ENCODE measurements around the gene ZNF275.
A peak's percentile ranks its signal among the peaks of the same experiment; 100 is the strongest.
"Not testable (repeated sequence)": the region's sequence is repeated elsewhere in the genome, so short reads cannot be mapped to it uniquely, and the experiment has no call there.

ZNF275 gene

DNA sequence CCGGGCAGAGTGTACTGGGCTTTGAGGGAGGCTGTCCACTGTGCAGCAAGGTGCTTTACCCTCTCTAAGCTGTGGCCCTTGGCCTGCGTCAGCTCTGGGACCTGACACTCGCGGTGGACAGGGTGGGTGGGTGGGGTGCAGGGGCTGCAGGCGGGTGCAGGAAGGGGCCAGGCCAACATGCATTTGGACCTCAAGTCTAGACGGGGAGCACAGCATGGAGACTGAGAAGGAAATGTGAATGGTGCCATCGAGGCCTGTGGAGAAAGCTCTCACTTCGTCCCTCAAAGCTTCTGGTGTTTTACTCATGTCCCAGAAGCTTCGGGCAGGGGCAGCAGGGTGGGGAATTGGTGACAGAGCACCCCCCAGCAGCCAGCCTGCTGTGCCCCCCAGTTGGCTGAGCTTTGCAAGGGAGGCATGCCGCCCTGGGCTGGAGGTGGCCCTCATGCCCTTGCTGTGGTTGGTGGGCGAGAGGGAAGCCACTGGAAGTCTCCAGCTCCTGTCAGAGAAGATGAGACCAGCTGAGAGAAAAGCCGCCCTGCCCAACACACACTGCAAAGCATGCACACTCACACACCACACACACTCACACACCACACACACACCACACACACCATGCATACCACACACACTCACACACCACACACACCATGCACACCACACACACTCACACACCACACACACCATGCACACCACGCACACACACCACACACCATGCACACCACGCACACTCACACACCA is 54.9 kb downstream of the ZNF275 start:
- no peak for DNase-seq

DNA sequence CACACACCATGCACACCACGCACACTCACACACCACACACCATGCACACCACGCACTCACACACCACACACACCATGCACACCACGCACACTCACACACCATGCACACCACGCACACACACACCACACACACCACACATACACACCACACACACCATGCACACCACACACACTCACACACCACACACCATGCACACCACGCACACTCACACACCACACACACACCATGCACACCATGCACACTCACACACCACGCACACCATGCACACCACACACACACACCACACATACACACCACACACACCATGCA is 55.5 kb downstream of the ZNF275 start:
- DNase-seq, result not testable (repeated sequence)

DNA sequence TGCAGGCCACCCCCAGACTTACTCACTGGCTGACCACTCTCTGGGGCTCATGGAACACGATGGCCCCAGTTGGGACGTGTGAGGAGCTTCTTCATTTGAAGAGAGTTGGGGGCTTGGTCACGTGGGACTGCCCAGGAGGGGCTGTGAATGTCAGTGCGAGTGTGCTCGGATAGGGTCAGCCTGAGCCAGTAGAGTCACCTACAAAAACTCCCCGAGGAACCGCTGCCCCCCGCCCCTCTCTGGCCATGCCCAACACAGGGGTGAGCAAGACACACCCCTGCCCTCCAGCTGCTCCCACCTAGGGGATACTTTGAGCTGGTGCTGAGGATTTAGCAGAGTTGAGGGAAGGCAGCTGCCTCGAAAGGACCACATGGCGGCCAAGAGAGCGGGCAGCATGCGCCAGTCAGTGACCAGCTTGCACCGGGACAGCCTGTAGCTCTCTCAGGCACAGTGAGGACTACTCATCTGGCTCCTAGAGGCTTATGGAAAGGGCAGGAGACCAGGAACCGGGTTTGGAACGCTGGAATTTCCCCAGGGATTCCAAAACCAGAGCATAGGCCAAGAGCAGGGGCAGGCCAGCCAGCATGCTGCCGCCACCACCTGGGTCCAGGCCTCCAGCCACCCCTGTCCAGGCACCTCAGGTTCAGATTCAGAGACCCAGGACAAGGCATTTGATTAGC is 58.8 kb downstream of the ZNF275 start:
- no peak for DNase-seq

DNA sequence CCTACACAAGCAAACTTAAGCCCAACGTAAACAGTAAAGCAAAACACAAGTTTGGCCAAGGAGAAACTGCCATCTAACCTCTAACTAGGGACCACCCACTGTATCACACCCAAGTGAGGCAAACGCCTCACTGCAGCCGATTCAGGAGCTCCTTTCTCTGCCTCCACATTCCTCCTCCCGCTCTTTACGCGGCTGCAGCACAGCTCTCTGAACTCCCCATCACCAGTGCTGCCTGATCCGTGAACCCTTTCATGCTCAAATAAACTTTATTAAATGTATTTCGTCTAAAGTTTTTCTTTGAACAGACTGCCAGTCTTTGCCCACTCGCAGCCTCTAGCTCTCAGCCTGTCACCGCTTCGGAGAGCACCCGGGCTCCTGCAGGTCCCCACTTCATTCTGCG is 60.7 kb downstream of the ZNF275 start:
- DNase-seq, result no peak

GRCh38 chrX:153395613-153396319 is 61.8 kb downstream of the ZNF275 start:
- DNase-seq, result no peak

DNA sequence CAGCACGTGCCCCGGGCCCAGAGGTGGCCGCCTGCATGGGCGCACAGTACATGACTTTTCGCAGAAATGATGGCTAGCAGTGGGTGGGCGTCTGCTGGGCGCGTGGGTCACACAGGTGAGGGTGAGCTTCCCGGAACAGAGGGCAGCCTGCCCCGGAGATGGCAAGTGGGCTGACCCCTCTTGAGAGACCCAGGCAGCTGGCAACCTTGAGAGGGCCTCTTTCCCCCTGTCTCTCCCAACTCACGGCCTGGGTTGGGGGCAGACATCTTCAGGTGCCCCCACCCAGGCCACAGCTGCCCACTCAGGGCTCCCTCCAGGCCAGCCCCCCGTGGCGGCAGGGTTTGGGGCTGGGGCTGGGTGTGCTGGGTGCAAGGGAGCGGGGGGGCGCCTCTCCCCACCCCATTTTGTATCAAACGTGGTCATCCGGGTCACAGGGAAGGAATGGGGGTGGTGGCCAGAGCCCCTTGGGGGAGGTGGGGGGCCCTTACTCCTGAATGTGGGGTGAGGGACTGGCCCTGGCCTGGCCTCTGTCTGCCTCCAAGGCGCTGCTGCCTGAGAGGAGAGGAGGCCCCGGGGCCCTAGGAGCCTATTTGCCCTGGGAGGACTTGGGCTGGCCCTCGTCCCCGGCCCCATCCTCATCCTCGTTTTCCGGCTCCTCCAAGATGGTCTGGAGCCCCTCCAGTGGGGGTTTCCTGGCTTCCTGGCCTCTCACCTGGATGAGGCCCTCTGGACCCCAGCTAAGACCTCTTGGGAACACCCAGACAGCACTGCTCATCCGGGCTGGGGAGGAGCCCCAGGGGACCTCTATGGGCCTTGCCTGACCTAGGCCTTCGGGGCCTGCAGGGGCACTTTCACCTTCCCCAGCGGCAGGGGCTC is 62.6 kb downstream of the ZNF275 start:
- no peak for DNase-seq

DNA sequence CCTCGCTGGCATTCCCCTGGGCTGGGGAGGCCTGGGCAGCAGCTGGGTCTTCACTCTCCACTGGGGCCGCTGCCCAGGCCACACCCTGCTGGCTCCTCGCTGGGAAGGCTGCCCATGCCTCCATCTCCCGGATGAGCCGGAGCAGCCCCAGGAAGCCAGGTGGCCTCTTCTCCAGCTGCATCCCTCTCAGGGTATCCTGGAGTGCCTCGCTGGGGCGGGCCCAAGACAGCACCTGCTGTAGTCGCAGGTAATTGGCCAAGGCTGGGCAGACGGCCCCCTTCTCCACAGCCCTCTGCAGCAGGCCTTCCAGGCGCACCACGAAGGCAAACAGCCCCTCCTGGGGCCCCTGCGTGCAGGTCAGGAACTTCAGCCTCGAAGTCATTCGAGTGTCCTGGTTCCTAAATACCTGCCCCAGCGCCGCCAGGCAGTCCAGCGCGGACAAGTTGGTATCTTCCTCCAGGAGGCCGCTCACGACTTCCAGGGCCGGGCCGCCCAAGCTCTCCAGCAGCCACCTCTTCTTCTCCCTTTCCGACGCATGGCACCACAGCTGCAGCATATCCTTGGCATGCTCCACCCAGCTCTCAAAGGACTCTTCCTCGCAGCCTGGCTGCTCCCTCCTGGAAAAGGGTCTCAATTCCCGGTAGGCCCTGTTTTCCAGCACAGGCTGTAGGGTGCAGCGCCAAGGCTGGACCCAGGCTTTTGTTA is 63.5 kb downstream of the ZNF275 start:
- no peak for DNase-seq

GRCh38 chrX:153398275-153398960 is 64.5 kb downstream of the ZNF275 start:
- DNase-seq, result no peak

DNA sequence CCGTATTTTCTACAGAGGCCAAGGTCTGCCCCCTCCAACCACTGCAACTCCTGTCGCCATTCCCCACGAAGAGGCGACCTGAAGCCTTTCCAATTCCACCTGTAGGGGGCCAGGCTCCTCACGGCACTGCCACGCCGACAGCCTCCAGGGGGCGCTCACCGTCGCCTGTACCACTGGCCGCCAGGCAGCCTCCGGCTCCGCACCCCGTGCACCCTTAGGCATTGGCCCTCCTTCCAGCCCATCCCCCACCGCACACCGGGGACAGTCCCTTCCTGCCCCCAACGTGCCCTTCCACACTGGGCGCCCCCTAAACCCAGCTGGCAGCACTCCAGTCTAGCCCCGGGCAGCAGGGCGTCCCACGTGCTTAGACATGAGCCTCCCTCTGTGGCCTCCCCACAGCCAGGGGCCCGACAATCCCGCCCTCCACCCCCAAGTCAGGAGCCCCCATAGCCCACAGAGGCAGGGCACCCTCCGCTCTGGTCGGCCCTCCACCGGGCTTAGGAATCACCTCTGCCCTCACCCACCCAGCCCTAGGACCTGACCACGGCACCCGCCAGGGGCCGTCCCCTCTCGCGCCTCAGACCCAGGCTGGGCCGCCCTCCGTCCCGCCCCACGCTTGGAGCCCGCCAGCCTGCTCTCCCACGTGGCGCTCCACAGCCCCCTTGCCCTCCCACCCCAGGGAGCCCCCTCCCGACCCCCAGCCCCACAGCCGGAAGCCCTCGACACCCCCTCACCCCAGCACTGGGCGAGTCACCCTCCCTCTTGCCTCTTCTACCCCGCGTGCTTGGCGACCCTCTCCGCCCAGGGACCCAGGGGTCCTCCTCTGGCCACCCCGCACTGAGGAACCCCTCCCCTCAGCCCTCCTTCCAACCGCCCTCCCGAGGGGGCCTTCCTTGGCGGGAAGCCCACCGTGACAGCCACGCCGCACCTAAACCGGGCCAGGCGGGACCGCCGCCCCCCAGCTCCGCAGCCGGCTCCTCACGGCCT is 66.5 kb downstream of the ZNF275 start:
- DNase-seq, result peak; percentile 91

- DNase-seq, result no peak
These were observed 67.3 kb downstream of the ZNF275 start, which contains the start of gene PNMA6E for GRCh38 chrX:153401133-153401764. TSS of gene PNMA6E (minus strand) at chrX:153401350. CDS start at chrX:153398849, 2,501 bp downstream.
